GM23338 (cell line): Measurements from ENCODE around the gene CDH15. TPM values are rescaled to one million over a fixed set of nuclear protein-coding genes. Genes with fewer than 3 reads are reported as not detected.

Experiments
- ATAC-seq: fragments of 200-7000 bp; cut with Tn5 transposase; 3 replicates; pipeline ENCODE4 v1.9.1; 2020
- DNase-seq: peaks from one replicate; pipeline ENCODE4 v3.0.0-alpha.2; 2015; ENCODE audit warnings: low spot score
- H2AFZ ChIP-seq: fragments of 200-600 bp; sonication (generic); 2 replicates; pipeline ENCODE4 v1.8.0; 2016; ENCODE audit warnings: antibody characterized with exemption, mild to moderate bottlenecking, moderate library complexity
- H3F3A ChIP-seq: fragments of 200-600 bp; sonication (generic); replicated peaks from 2 replicates; pipeline ENCODE4 v1.8.0; 2017; ENCODE audit warnings: antibody characterized with exemption, mixed run types, low read depth
- H3K27ac ChIP-seq: fragments of 200-600 bp; sonication (generic); 2 replicates; pipeline ENCODE4 v1.6.1; 2016; ENCODE audit warnings: low read depth
- H3K27me3 ChIP-seq: fragments of 200-600 bp; sonication (generic); 2 replicates; pipeline ENCODE4 v1.8.0; 2016; ENCODE audit warnings: mild to moderate bottlenecking, mixed run types, moderate library complexity; ENCODE audit not compliant: insufficient read depth
- H3K36me3 ChIP-seq: fragments of 200-600 bp; sonication (generic); 2 replicates; pipeline ENCODE4 v1.8.0; 2016; ENCODE audit warnings: mild to moderate bottlenecking; ENCODE audit not compliant: insufficient read depth
- H3K4me1 ChIP-seq: fragments of 200-600 bp; sonication (generic); 2 replicates; pipeline ENCODE4 v1.8.0; 2016; ENCODE audit warnings: mild to moderate bottlenecking, moderate library complexity; ENCODE audit not compliant: insufficient read depth
- H3K4me2 ChIP-seq: fragments of 200-600 bp; sonication (generic); 2 replicates; pipeline ENCODE4 v1.7.1; 2017; ENCODE audit warnings: mixed run types
- H3K4me3 ChIP-seq: fragments of 200-600 bp; sonication (generic); 2 replicates; pipeline ENCODE4 v1.6.1; 2016; ENCODE audit warnings: mixed run types
- H3K79me2 ChIP-seq: fragments of 200-600 bp; sonication (generic); replicated peaks from 2 replicates; pipeline ENCODE4 v1.8.0; 2017; ENCODE audit warnings: mild to moderate bottlenecking; ENCODE audit not compliant: insufficient read depth
- H3K9me2 ChIP-seq: fragments of 200-600 bp; sonication (generic); 2 replicates; pipeline ENCODE4 v1.8.0; 2017; ENCODE audit not compliant: insufficient read depth
- H4K20me1 ChIP-seq: fragments of 200-600 bp; sonication (generic); replicated peaks from 2 replicates; pipeline ENCODE4 v1.8.0; 2017; ENCODE audit warnings: mild to moderate bottlenecking; ENCODE audit not compliant: insufficient read depth
- H3K27ac Mint-ChIP-seq: 2 replicates; pipeline ENCODE4 v1.8.0; 2020; ENCODE audit warnings: inconsistent platforms, mild to moderate bottlenecking, moderate library complexity, mixed read lengths
- H3K27me3 Mint-ChIP-seq: 3 replicates; pipeline ENCODE4 v1.8.0; 2022; ENCODE audit warnings: low read depth, mild to moderate bottlenecking, moderate library complexity, mixed read lengths, inconsistent platforms; ENCODE audit not compliant: insufficient read depth, poor library complexity
- H3K36me3 Mint-ChIP-seq: 3 replicates; pipeline ENCODE4 v1.8.0; 2021; ENCODE audit warnings: low read depth, mild to moderate bottlenecking, inconsistent platforms, moderate library complexity, mixed read lengths
- H3K4me1 Mint-ChIP-seq: 3 replicates; pipeline ENCODE4 v1.8.0; 2020; ENCODE audit warnings: mild to moderate bottlenecking, inconsistent platforms, mixed read lengths
- H3K4me3 Mint-ChIP-seq: 3 replicates; pipeline ENCODE4 v1.8.0; 2021; ENCODE audit warnings: moderate library complexity, mild to moderate bottlenecking, inconsistent platforms, mixed read lengths
- H3K9me3 Mint-ChIP-seq: 3 replicates; pipeline ENCODE4 v1.8.0; 2020; ENCODE audit warnings: moderate library complexity, mild to moderate bottlenecking, inconsistent platforms, mixed read lengths
- CREB1 ChIP-seq: fragments of 250-450 bp; sonication (Bioruptor Pico); IDR thresholded peaks from 2 replicates; pipeline ENCODE4 v1.5.0; 2020; ENCODE audit warnings: low read depth, mild to moderate bottlenecking, moderate library complexity
- EZH2 ChIP-seq: fragments of 200-600 bp; sonication (generic); IDR thresholded peaks from one replicate; pipeline ENCODE4 v1.8.0; 2017; ENCODE audit warnings: antibody characterized with exemption, mild to moderate bottlenecking, low read depth; ENCODE audit not compliant: unreplicated experiment
- EZH2phosphoT487 ChIP-seq: fragments of 200-600 bp; sonication (generic); IDR thresholded peaks from one replicate; pipeline ENCODE4 v1.8.1; 2018; ENCODE audit warnings: antibody characterized with exemption; ENCODE audit not compliant: unreplicated experiment
- JUNB ChIP-seq: IDR thresholded peaks from one replicate; pipeline ENCODE4 v1.6.1; 2016; ENCODE audit warnings: antibody characterized with exemption; ENCODE audit not compliant: unreplicated experiment
- NANOG ChIP-seq: IDR thresholded peaks from 2 replicates; pipeline ENCODE4 v1.6.1; 2016; ENCODE audit warnings: antibody characterized with exemption, borderline replicate concordance
- POLR2AphosphoS5 ChIP-seq: IDR thresholded peaks from 2 replicates; pipeline ENCODE4 v1.6.1; 2016; ENCODE audit warnings: antibody characterized with exemption, low read depth
- STAT1 ChIP-seq: IDR thresholded peaks from one replicate; pipeline ENCODE4 v1.6.1; 2016; ENCODE audit warnings: antibody characterized with exemption; ENCODE audit not compliant: unreplicated experiment
- ZNF114 ChIP-seq: fragments of 250-450 bp; sonication (Bioruptor Pico); IDR thresholded peaks from 2 replicates; pipeline ENCODE4 v1.5.0; 2020; ENCODE audit warnings: mild to moderate bottlenecking, moderate library complexity
- ZNF331 ChIP-seq: fragments of 250-450 bp; sonication (Bioruptor Pico); IDR thresholded peaks from 2 replicates; pipeline ENCODE4 v1.5.0; 2020; ENCODE audit warnings: low read depth, mild to moderate bottlenecking, moderate library complexity
- ZNF462 ChIP-seq: fragments of 250-450 bp; sonication (Bioruptor Pico); IDR thresholded peaks from 2 replicates; pipeline ENCODE4 v1.5.0; 2020; ENCODE audit warnings: mild to moderate bottlenecking, moderate library complexity
- polyA plus RNA-seq: library from polyadenylated mRNA; unstranded; fragments of >200 nt; fragmentation: Nextera tagmentation; extraction: Ambion mirVana; gene quantifications from 2 replicates; pipeline ENCODE4 v1.2.1, GENCODE V29; 2016
- total RNA-seq: library from RNA; depleted of rRNA; stranded (reverse); fragments of >200 nt; shearing (Covaris generic); gene quantifications from 2 replicates; pipeline ENCODE4 v1.2.3, GENCODE V29; 2014
- TF ChIP-seq, protein P1 (sequence below), 2 experiments: fragments of 200-600 bp in 1 of 2; sonication (generic) in 1 of 2; conservative IDR thresholded peaks; 2 replicates each; pipeline versions ENCODE4 v1.5.1 to v1.6.1; 2016 to 2017; ENCODE audit warnings: antibody characterized with exemption in 2 of 2, low read depth in 2 of 2, mild to moderate bottlenecking in 2 of 2, moderate library complexity in 1 of 2
- TF ChIP-seq, protein P2 (sequence below): IDR thresholded peaks from one replicate; pipeline ENCODE4 v1.6.1; 2018; ENCODE audit warnings: antibody characterized with exemption; ENCODE audit not compliant: unreplicated experiment

Gene CDH15
- total and polyA plus RNA-seq, 2 experiments from 2014 or later, result 0.61 to 1.0 TPM

DNA sequence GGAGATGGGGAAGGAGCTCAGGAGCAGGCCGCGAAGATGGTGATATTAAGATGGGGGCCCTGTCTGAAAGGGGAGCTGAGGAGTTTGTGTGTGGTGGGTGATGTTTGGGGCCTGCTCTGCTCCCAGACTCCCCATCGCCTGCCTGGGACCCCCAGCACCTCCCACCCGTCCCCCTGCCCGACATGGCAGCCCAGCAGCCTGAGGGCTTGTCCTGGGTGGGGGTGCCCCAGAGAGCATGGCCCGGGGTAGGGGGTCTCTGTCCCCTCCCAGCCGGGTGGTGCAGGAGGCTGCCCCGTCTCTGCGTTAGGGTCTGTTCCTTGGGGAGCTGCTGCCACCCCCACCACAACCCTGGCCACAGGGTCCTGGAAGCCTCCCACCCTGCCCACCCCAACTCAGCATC is 5.2 kb downstream of the CDH15 start (continued):
- TF ChIP-seq, protein P1, sequence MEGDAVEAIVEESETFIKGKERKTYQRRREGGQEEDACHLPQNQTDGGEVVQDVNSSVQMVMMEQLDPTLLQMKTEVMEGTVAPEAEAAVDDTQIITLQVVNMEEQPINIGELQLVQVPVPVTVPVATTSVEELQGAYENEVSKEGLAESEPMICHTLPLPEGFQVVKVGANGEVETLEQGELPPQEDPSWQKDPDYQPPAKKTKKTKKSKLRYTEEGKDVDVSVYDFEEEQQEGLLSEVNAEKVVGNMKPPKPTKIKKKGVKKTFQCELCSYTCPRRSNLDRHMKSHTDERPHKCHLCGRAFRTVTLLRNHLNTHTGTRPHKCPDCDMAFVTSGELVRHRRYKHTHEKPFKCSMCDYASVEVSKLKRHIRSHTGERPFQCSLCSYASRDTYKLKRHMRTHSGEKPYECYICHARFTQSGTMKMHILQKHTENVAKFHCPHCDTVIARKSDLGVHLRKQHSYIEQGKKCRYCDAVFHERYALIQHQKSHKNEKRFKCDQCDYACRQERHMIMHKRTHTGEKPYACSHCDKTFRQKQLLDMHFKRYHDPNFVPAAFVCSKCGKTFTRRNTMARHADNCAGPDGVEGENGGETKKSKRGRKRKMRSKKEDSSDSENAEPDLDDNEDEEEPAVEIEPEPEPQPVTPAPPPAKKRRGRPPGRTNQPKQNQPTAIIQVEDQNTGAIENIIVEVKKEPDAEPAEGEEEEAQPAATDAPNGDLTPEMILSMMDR (conservative IDR thresholded peaks at IDR 0.05; ENCODE audit: low read depth in 2 of 2), result no peak
- no peak for TF ChIP-seq ZNF331 (CRISPR knock-in tag)
- no peak for TF ChIP-seq NANOG
- TF ChIP-seq EZH2, result no peak
- TF ChIP-seq CREB1 (CRISPR knock-in tag), result no peak
- no peak for TF ChIP-seq POLR2AphosphoS5
- no peak for TF ChIP-seq STAT1
- no peak for TF ChIP-seq EZH2phosphoT487

DNA sequence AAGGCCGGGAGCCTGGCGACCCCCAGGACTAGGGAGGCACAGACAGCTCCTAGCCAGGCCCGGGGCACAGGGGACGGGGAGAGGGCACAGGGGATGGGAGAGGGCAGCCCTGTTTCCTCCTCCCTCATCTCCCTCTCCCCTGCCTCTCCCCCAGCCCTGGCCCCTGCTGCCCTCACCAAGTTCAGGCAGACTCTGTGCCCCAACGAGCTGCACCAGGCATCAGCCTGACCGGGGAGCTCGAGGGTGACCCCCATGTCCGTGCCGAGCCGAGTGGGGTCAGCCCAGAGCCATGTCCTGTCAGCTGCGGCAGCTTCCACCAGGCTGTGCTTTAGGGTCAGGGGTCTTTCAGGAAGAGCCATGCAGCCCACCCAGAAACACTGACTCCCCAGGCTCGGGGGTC is 6.0 kb downstream of the CDH15 start:
- H3K36me3 Mint-ChIP-seq, result no peaks in the 10 kb centered on the region
- H2AFZ ChIP-seq, result no peak overlapping the region
- H3K9me2 ChIP-seq, result no peaks in the 10 kb centered on the region
- no peak overlapping the region for H3K4me3 Mint-ChIP-seq
- H3K4me1 ChIP-seq, result peaks cover 9% of the 10 kb centered on the region
- no peaks in the 10 kb centered on the region for H3F3A ChIP-seq
- H3K4me3 ChIP-seq, result no peak overlapping the region
- H3K27ac ChIP-seq, result no peak overlapping the region
- DNase-seq (no peak), ATAC-seq (no peak)
- no peaks in the 10 kb centered on the region for H3K79me2 ChIP-seq
- H3K27ac Mint-ChIP-seq, result no peak overlapping the region
- no peaks in the 10 kb centered on the region for H4K20me1 ChIP-seq
- no peaks in the 10 kb centered on the region for H3K36me3 ChIP-seq
- no peak overlapping the region for H3K4me2 ChIP-seq
- H3K9me3 Mint-ChIP-seq, result no peaks in the 10 kb centered on the region
- H3K27me3 ChIP-seq, result no peaks in the 10 kb centered on the region
- H3K4me1 Mint-ChIP-seq, result peaks cover 8% of the 10 kb centered on the region
- H3K27me3 Mint-ChIP-seq, result peaks cover 8% of the 10 kb centered on the region
- no peak for TF ChIP-seq EZH2phosphoT487
- TF ChIP-seq, protein P2, sequence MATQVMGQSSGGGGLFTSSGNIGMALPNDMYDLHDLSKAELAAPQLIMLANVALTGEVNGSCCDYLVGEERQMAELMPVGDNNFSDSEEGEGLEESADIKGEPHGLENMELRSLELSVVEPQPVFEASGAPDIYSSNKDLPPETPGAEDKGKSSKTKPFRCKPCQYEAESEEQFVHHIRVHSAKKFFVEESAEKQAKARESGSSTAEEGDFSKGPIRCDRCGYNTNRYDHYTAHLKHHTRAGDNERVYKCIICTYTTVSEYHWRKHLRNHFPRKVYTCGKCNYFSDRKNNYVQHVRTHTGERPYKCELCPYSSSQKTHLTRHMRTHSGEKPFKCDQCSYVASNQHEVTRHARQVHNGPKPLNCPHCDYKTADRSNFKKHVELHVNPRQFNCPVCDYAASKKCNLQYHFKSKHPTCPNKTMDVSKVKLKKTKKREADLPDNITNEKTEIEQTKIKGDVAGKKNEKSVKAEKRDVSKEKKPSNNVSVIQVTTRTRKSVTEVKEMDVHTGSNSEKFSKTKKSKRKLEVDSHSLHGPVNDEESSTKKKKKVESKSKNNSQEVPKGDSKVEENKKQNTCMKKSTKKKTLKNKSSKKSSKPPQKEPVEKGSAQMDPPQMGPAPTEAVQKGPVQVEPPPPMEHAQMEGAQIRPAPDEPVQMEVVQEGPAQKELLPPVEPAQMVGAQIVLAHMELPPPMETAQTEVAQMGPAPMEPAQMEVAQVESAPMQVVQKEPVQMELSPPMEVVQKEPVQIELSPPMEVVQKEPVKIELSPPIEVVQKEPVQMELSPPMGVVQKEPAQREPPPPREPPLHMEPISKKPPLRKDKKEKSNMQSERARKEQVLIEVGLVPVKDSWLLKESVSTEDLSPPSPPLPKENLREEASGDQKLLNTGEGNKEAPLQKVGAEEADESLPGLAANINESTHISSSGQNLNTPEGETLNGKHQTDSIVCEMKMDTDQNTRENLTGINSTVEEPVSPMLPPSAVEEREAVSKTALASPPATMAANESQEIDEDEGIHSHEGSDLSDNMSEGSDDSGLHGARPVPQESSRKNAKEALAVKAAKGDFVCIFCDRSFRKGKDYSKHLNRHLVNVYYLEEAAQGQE, result no peak
- TF ChIP-seq POLR2AphosphoS5, result no peak
- no peak for TF ChIP-seq ZNF462 (CRISPR knock-in tag)
- no peak for TF ChIP-seq EZH2
- TF ChIP-seq ZNF114 (CRISPR knock-in tag), result no peak
- TF ChIP-seq JUNB, result no peak
- no peak for TF ChIP-seq NANOG
- TF ChIP-seq CREB1 (CRISPR knock-in tag), result no peak
